Glomerular endothelial cell (primary cell): ENCODE data around the gene OIT3. TPM values are rescaled to one million over a fixed set of nuclear protein-coding genes. Genes with fewer than 3 reads are reported as not detected.

Experiments used
- DNase-seq: peaks from one replicate; pipeline ENCODE4 v3.0.0-alpha.2; 2011; ENCODE audit warnings: low read depth, low spot score; ENCODE audit errors: extremely low read depth
- total RNA-seq: library from RNA; depleted of rRNA; stranded (reverse); fragments of >200 nt; gene quantifications from 2 replicates; pipeline ENCODE4 v1.2.3, GENCODE V29; 2015

Gene OIT3
- total RNA-seq, 1 donor from 2014 or later = not detected

GRCh38 chr10:72951760-72952159 is 58.2 kb downstream of the OIT3 start:
- no peak for DNase-seq

- no peak for DNase-seq
Measured at GRCh38 chr10:72952189-72952588, 58.6 kb downstream of the OIT3 start.

DNA sequence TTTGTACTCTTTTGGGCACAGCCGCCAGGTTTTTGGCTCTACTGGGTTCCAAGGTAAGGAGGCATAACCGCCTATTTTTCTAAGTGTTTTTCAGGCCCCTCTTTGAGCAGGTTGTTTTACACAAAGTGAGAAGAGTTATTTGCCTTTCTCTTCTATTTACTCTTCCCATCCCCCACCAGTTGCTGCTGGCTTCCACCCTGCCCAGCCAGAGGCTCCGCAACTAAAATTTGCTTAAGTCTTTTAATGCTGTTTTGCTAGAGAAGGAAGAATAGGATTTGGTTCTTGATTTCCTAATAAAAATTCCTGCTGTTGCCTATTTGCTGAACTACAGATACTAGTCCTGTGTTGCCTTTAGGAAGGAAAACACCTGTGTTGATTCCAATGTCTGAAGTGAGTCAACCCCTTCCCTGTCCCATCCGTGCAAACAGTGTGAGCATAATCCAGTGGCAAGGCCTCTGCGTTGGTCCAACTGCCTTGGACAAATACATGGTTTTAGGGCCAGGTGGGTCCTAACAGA is 59.2 kb downstream of the OIT3 start:
- no peak for DNase-seq

DNA sequence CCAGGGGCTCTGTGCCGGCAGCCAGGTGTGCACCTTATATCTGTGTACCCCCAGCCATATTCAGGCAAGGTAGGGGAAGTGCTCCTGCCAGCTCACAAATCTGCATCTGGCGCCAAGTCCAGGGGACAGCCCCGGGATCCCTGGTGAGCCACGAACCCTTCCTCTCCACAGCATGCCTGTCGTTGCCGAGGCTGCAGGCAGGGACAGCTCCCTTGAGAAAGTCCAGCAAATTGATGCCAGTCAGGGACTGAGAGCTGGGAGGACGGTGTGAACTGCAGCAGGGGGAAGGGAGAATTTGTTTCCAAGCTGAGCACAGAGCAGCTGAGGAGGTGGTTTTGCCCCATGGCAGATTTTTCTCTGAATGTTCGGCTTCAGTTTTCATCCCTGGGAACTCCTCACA is 60.1 kb downstream of the OIT3 start:
- no peak for DNase-seq

GRCh38 chr10:72954230-72954595 is 60.7 kb downstream of the OIT3 start:
- no peak for DNase-seq

GRCh38 chr10:72954596-72955554 is 61.3 kb downstream of the OIT3 start, which contains the start of gene PLA2G12B:
Gene PLA2G12B (minus strand): TSS chr10:72954806. CDS start chr10:72954685, 121 bp downstream.
- DNase-seq = no peak

DNA sequence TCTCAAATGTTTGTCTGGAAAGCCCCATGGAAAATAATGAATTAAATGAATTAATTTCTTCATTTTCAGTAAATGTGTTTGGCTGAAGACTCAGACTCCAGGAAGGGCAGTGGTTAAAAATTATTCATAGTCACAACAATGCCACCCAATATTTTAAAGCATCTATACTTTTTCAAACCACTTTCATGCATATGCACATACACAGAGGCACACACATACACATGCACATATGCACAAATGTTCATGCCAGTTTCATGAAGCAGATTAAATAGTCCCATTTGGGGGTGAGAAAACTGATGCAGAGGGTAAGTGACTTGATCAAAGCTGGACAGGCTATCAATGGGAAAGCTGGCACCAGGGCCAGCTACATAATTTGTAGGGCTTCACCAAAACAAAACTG is 62.5 kb downstream of the OIT3 start:
- no peak for DNase-seq

- DNase-seq = no peak
Measured at GRCh38 chr10:72976886-72977285, 83.3 kb downstream of the OIT3 start.

DNA sequence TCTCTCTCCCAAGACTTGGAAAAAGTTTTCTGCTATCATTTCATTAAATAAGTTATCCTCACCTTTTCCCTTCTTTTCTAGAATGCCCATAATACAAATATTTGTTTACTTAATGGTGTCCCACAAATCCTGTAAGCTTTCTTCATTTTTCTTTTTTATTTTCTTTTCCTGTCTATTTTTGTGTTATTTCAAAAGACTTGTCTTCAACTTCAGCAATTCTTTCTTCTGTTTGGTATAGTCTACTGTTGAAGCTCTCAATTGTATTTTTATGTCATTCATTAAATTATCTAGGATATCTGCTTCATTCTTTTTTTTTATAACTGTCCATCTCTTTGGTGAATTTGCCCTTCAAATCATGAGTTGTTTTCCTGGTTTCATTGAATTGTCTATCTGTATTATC is 86.2 kb downstream of the OIT3 start:
- DNase-seq = no peak

GRCh38 chr10:72980348-72980747 is 86.8 kb downstream of the OIT3 start:
- no peak for DNase-seq

GRCh38 chr10:72981028-72981881 is 87.7 kb downstream of the OIT3 start:
- no peak for DNase-seq

DNA sequence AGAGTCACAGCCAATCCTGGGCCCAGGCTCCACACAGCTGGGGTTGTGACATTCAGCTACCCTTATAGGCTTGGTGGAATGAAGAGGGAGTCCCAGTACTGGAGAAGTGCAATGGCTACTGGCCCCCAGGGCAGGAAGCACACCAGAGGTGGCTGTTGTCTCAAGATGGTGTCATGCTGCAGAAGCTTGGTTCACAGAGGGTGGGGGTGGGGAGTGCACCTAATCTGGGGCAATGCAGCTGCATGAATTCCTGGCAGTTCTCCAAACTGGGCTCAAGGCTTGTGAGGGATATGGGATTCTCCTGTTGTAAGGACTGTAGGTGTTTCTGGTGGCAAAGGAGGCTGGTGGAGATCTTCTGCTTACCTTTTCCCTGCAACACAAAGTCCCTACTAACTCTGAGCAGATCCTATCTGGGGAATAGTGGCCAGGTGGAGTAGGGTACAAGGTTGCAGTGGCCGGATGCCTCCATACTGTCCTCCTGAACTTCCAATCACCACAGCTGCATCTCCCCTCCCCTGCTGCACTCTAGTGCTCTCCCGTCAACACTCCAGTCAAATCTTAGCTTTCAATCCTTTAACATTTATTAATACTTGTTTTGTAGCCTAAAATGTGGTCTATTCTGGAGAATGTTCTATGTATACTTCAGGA is 88.5 kb downstream of the OIT3 start:
- no peak for DNase-seq

Other genes starting within 250 kb of the OIT3 start
- gene MCU, start 201.6 kb upstream of the OIT3 start, total RNA-seq = 22.5 and 24.6 TPM in 2 replicates
- not detected in 2 replicates for gene PLA2G12B, start 61.1 kb downstream of the OIT3 start, total RNA-seq
- gene P4HA1, start 203.1 kb downstream of the OIT3 start, total RNA-seq = 82.2 and 83.8 TPM in 2 replicates
- 0.97 and 0.99 TPM in 2 replicates for gene NUDT13, start 216.7 kb downstream of the OIT3 start, total RNA-seq